Measurements from ENCODE around the gene PARD3.

- TF ChIP-seq, protein P1, sequence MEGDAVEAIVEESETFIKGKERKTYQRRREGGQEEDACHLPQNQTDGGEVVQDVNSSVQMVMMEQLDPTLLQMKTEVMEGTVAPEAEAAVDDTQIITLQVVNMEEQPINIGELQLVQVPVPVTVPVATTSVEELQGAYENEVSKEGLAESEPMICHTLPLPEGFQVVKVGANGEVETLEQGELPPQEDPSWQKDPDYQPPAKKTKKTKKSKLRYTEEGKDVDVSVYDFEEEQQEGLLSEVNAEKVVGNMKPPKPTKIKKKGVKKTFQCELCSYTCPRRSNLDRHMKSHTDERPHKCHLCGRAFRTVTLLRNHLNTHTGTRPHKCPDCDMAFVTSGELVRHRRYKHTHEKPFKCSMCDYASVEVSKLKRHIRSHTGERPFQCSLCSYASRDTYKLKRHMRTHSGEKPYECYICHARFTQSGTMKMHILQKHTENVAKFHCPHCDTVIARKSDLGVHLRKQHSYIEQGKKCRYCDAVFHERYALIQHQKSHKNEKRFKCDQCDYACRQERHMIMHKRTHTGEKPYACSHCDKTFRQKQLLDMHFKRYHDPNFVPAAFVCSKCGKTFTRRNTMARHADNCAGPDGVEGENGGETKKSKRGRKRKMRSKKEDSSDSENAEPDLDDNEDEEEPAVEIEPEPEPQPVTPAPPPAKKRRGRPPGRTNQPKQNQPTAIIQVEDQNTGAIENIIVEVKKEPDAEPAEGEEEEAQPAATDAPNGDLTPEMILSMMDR (IDR thresholded peaks at IDR 0.05; ENCODE audit: extremely low read depth in 1 of 2, insufficient read depth in 1 of 2, low read depth in 1 of 2, low read length in 2 of 2) = no peak
- no peak for TF ChIP-seq POLR2A (IDR thresholded peaks at IDR 0.05; ENCODE audit: low read depth, low read length)
- no peak for TF ChIP-seq MYC (IDR thresholded peaks at IDR 0.05; ENCODE audit: low read depth, low read length)
- peak; percentile 84 for TF ChIP-seq POLR2AphosphoS5 (IDR thresholded peaks at IDR 0.05; ENCODE audit: insufficient read depth, low read depth, low read length)
- TF ChIP-seq EZH2 (IDR thresholded peaks at IDR 0.05; ENCODE audit: borderline replicate concordance, low read depth, low read length, severe bottlenecking) = no peak
Measured at GRCh38 chr10:34430685-34431084, 384.4 kb downstream of the PARD3 start.
